Stimulated activated naive CD4-positive, alpha-beta T cell treated with Interleukin-2 at 50 U/mL for 16 hours (primary cell): ENCODE measurements around the gene SETBP1.

Experiments
- DNase-seq: peaks from one replicate; lab custom pipeline; 2025; lab: John Stamatoyannopoulos, UW

Gene SETBP1

GRCh38 chr18:44759925-44760342, 79.2 kb downstream of the SETBP1 start:
- no peak for DNase-seq

GRCh38 chr18:44761812-44762211, 81.1 kb downstream of the SETBP1 start:
- DNase-seq: no peak

- no peak for DNase-seq
Observed at GRCh38 chr18:44763327-44763726, 82.6 kb downstream of the SETBP1 start.

GRCh38 chr18:44764863-44765262, 84.2 kb downstream of the SETBP1 start:
- DNase-seq: no peak

GRCh38 chr18:44765456-44765855, 84.8 kb downstream of the SETBP1 start:
- no peak for DNase-seq

GRCh38 chr18:44766450-44766849, 85.8 kb downstream of the SETBP1 start:
- DNase-seq: no peak

- no peak for DNase-seq
Observed at GRCh38 chr18:44767807-44768206, 87.1 kb downstream of the SETBP1 start.

GRCh38 chr18:44770641-44771040, 90.0 kb downstream of the SETBP1 start:
- DNase-seq: no peak

GRCh38 chr18:44771572-44771955, 90.9 kb downstream of the SETBP1 start:
- DNase-seq: no peak

- no peak for DNase-seq
Observed at GRCh38 chr18:44771956-44772917, 91.5 kb downstream of the SETBP1 start.

GRCh38 chr18:44773640-44774155, 93.0 kb downstream of the SETBP1 start:
- no peak for DNase-seq

GRCh38 chr18:44774191-44774590, 93.5 kb downstream of the SETBP1 start:
- DNase-seq: no peak

GRCh38 chr18:44777457-44778192, 96.9 kb downstream of the SETBP1 start:
- no peak for DNase-seq

- DNase-seq: no peak
Observed at GRCh38 chr18:44778788-44779187, 98.1 kb downstream of the SETBP1 start.

GRCh38 chr18:44779753-44780292, 99.1 kb downstream of the SETBP1 start:
- no peak for DNase-seq

- DNase-seq: no peak
Observed at GRCh38 chr18:44781886-44782285, 101.2 kb downstream of the SETBP1 start.

GRCh38 chr18:44782617-44783016, 101.9 kb downstream of the SETBP1 start:
- no peak for DNase-seq

GRCh38 chr18:44783371-44783770, 102.7 kb downstream of the SETBP1 start:
- no peak for DNase-seq

- DNase-seq: no peak
Observed at GRCh38 chr18:44786257-44786656, 105.6 kb downstream of the SETBP1 start.

- DNase-seq: no peak
Observed at GRCh38 chr18:44786688-44787087, 106.0 kb downstream of the SETBP1 start.

- no peak for DNase-seq
Observed at GRCh38 chr18:44788334-44788733, 107.6 kb downstream of the SETBP1 start.

- no peak for DNase-seq
Observed at GRCh38 chr18:44789710-44790109, 109.0 kb downstream of the SETBP1 start.

- no peak for DNase-seq
Observed at GRCh38 chr18:44790860-44791259, 110.2 kb downstream of the SETBP1 start.
